Activated naive CD4-positive, alpha-beta T cell treated with Interleukin-2 at 50 U/mL for 16 hours (primary cell): ENCODE results near the gene NXPE4.
"Not testable (repeated sequence)": the region's sequence is repeated elsewhere in the genome, so short reads cannot be mapped to it uniquely, and the experiment has no call there.

ENCODE experiments used
- DNase-seq: peaks from one replicate; pipeline ENCODE4 v3.0.0-alpha.2; 2020

The NXPE4 gene

GRCh38 chr11:114610550-114610949 is 15.0 kb upstream of the NXPE4 start:
- no peak for DNase-seq

GRCh38 chr11:114609429-114609828 is 13.8 kb upstream of the NXPE4 start:
- no peak for DNase-seq

- DNase-seq: not testable (repeated sequence)
Observed at GRCh38 chr11:114608605-114609004, 13.0 kb upstream of the NXPE4 start.

- DNase-seq: no peak
Observed at GRCh38 chr11:114607753-114608459, 12.3 kb upstream of the NXPE4 start.

- DNase-seq: not testable (repeated sequence)
Observed at GRCh38 chr11:114606802-114607075, 11.2 kb upstream of the NXPE4 start.

- no peak for DNase-seq
Observed at GRCh38 chr11:114606003-114606801, 10.6 kb upstream of the NXPE4 start.

GRCh38 chr11:114605370-114605769 is 9.8 kb upstream of the NXPE4 start:
- DNase-seq: no peak

- DNase-seq: no peak
Observed at GRCh38 chr11:114604886-114605285, 9.3 kb upstream of the NXPE4 start.

- DNase-seq: no peak
Observed at GRCh38 chr11:114604179-114604813, 8.7 kb upstream of the NXPE4 start.

- not testable (repeated sequence) for DNase-seq
Observed at GRCh38 chr11:114603151-114603550, 7.6 kb upstream of the NXPE4 start.

- no peak for DNase-seq
Observed at GRCh38 chr11:114598461-114598860, 2.9 kb upstream of the NXPE4 start.

GRCh38 chr11:114596175-114596919 is 761 bp upstream of the NXPE4 start:
- no peak for DNase-seq

GRCh38 chr11:114594703-114595102 is 883 bp downstream of the NXPE4 start:
- DNase-seq: no peak

- no peak for DNase-seq
Observed at GRCh38 chr11:114587398-114587953, 8.1 kb downstream of the NXPE4 start.

GRCh38 chr11:114586797-114587196 is 8.8 kb downstream of the NXPE4 start:
- DNase-seq: no peak

GRCh38 chr11:114571712-114572111 is 23.9 kb downstream of the NXPE4 start:
- no peak for DNase-seq

- no peak for DNase-seq
Observed at GRCh38 chr11:114569801-114570200, 25.8 kb downstream of the NXPE4 start.

GRCh38 chr11:114566276-114566675 is 29.3 kb downstream of the NXPE4 start:
- no peak for DNase-seq

- DNase-seq: no peak
Observed at GRCh38 chr11:114564831-114565230, 30.8 kb downstream of the NXPE4 start.

GRCh38 chr11:114563077-114563476 is 32.5 kb downstream of the NXPE4 start:
- no peak for DNase-seq

GRCh38 chr11:114562166-114562916 is 33.2 kb downstream of the NXPE4 start:
- no peak for DNase-seq
